GM12878 (cell line): Measurements from ENCODE around the gene MAP2K1. TPM values are rescaled to one million over a fixed set of nuclear protein-coding genes. Genes with fewer than 3 reads are reported as not detected.

Source experiments
- ATAC-seq: fragments of 200-7000 bp; cut with Tn5 transposase; 3 replicates; pipeline ENCODE4 v1.9.1; 2020; ENCODE audit warnings: mild to moderate bottlenecking, moderate library complexity
- BruUV-seq: library from RNA; stranded (reverse); fragments of 400-500 nt; replicated peaks from 2 replicates; lab custom pipeline; 2021; lab: Mats Ljungman, UMichigan
- CTCF ChIA-PET: fragments of 300-600 bp; sonication (Branson Sonifier 250); formaldehyde crosslinking; extraction: SDS; loops from one replicate; lab custom pipeline; 2021; ENCODE audit warnings: inconsistent platforms; lab: Yijun Ruan, JAX
- POLR2A ChIA-PET: fragments of 350-600 bp; formaldehyde crosslinking; extraction: SDS; loops from one replicate; lab custom pipeline; 2021; ENCODE audit warnings: inconsistent platforms; lab: Charles Lee
- RAD21 ChIA-PET: fragments of 300-600 bp; sonication (Branson Sonifier 250); formaldehyde crosslinking; loops from one replicate; lab custom pipeline; 2023; ENCODE audit warnings: antibody characterized with exemption; ENCODE audit not compliant: unreplicated experiment; lab: Charles Lee
- SMC1A ChIA-PET: fragments of 300-600 bp; sonication (Branson Sonifier 250); formaldehyde crosslinking; loops from one replicate; lab custom pipeline; 2023; ENCODE audit not compliant: unreplicated experiment, uncharacterized antibody; lab: Charles Lee
- DNase-seq: peaks from one replicate; pipeline ENCODE4 v3.0.0-alpha.2; 2011; ENCODE audit warnings: low read depth, low spot score
- FAIRE-seq: peaks from 3 replicates; lab custom pipeline; 2011; peaks lifted over from hg19 to GRCh38; lab: Jason Lieb, UNC
- H2AFZ ChIP-seq: 2 replicates; pipeline ENCODE4 v1.6.0; 2011; ENCODE audit warnings: low read depth, low read length, control low read depth; ENCODE audit not compliant: control insufficient read depth
- H3K27ac ChIP-seq: 2 replicates; pipeline ENCODE4 v1.5.1; 2011; ENCODE audit warnings: control low read depth; ENCODE audit not compliant: control insufficient read depth, insufficient read depth
- H3K27me3 ChIP-seq, 2 experiments: replicated peaks in 1 of 2; 2 replicates each; pipeline versions ENCODE4 v1.6.0 to v1.6.1; 2011; ENCODE audit warnings: low read length in 1 of 2; ENCODE audit not compliant: control insufficient read depth in 2 of 2, insufficient read depth in 2 of 2
- H3K36me3 ChIP-seq, 2 experiments: 2 replicates each; pipeline ENCODE4 v1.5.1; 2011; ENCODE audit warnings: low read length in 1 of 2; ENCODE audit not compliant: control insufficient read depth in 2 of 2, insufficient read depth in 2 of 2
- H3K4me1 ChIP-seq: 2 replicates; pipeline ENCODE4 v1.6.1; 2011; ENCODE audit warnings: mild to moderate bottlenecking, low read length, moderate library complexity, mixed read lengths; ENCODE audit not compliant: control insufficient read depth, insufficient read depth
- H3K4me2 ChIP-seq: 2 replicates; pipeline ENCODE4 v1.6.0; 2011; ENCODE audit warnings: control low read depth; ENCODE audit not compliant: control insufficient read depth, insufficient read depth
- H3K4me3 ChIP-seq: fragments of 200-600 bp; sonication (generic); 2 replicates; pipeline ENCODE4 v1.5.1; 2016
- H3K79me2 ChIP-seq: 2 replicates; pipeline ENCODE4 v1.6.0; 2011; ENCODE audit warnings: low read length; ENCODE audit not compliant: control insufficient read depth, insufficient read depth
- H3K9ac ChIP-seq: 2 replicates; pipeline ENCODE4 v1.8.0; 2011; ENCODE audit warnings: low read length, control low read depth, mixed read lengths; ENCODE audit not compliant: control insufficient read depth, insufficient read depth
- H3K9me3 ChIP-seq: replicated peaks from 3 replicates; pipeline ENCODE4 v1.5.1; 2011; ENCODE audit warnings: mild to moderate bottlenecking, low read length; ENCODE audit not compliant: control insufficient read depth, insufficient read depth
- H4K20me1 ChIP-seq: 2 replicates; pipeline ENCODE4 v1.6.0; 2011; ENCODE audit not compliant: control insufficient read depth, insufficient read depth
- EP300 ChIP-seq, 2 experiments: fragments of 150-350 bp in 1 of 2; IDR thresholded peaks; 2 replicates each; pipeline ENCODE4 v1.6.1; 2011 to 2012; ENCODE audit warnings: low read depth in 2 of 2, low read length in 2 of 2, borderline replicate concordance in 1 of 2, improper control_type of control experiment in 1 of 2, inconsistent platforms in 1 of 2; ENCODE audit not compliant: control insufficient read depth in 1 of 2
- FOXM1 ChIP-seq: IDR thresholded peaks from 2 replicates; pipeline ENCODE4 v1.6.1; 2012; ENCODE audit warnings: low read depth, mild to moderate bottlenecking, inconsistent platforms, low read length, moderate library complexity
- IRF3 ChIP-seq: fragments of 450-650 bp; IDR thresholded peaks from 2 replicates; pipeline ENCODE4 v1.6.1; 2014; ENCODE audit warnings: mild to moderate bottlenecking
- KAT2A ChIP-seq: conservative IDR thresholded peaks from 2 replicates; pipeline ENCODE4 v1.6.1; 2011; ENCODE audit warnings: low read depth, low read length; ENCODE audit not compliant: control insufficient read depth
- POLR2AphosphoS5 ChIP-seq: IDR thresholded peaks from 2 replicates; pipeline ENCODE4 v1.6.1; 2011; ENCODE audit warnings: mild to moderate bottlenecking, low read length, inconsistent platforms
- RAD51 ChIP-seq: fragments of 450-650 bp; IDR thresholded peaks from 2 replicates; pipeline ENCODE4 v1.6.1; 2016; ENCODE audit warnings: moderate library complexity, mild to moderate bottlenecking, inconsistent platforms
- SMAD1 ChIP-seq: fragments of 450-650 bp; IDR thresholded peaks from 2 replicates; pipeline ENCODE4 v1.6.1; 2018; ENCODE audit warnings: mild to moderate bottlenecking, low read depth; ENCODE audit not compliant: partially characterized antibody
- TCF3 ChIP-seq: IDR thresholded peaks from 2 replicates; pipeline ENCODE4 v1.6.1; 2012; ENCODE audit warnings: low read depth, mild to moderate bottlenecking, low read length, borderline replicate concordance; ENCODE audit not compliant: insufficient read depth
- ZBED1 ChIP-seq: IDR thresholded peaks from 2 replicates; pipeline ENCODE4 v1.6.1; 2016; ENCODE audit warnings: borderline replicate concordance
- ZZZ3 ChIP-seq: IDR thresholded peaks from 2 replicates; pipeline ENCODE4 v1.6.1; 2011; ENCODE audit warnings: low read depth; ENCODE audit not compliant: control insufficient read depth, insufficient read length
- WGBS: methylation state at CpG from one replicate; pipeline ENCODE4 v1.1.6; 2016; ENCODE audit warnings: low lambda C conversion rate; ENCODE audit not compliant: insufficient replicate concordance, insufficient coverage; ENCODE audit errors: missing lambda C conversion rate; 5-methylcytosine and 5-hydroxymethylcytosine counted together
- in situ Hi-C: fragments of 300-500 bp; cut with MboI; formaldehyde crosslinking; loops from 9 replicates; pipeline ENCODE4 v1.14.3; 2018; ENCODE audit warnings: mixed read lengths
- intact Hi-C: fragments of 100-400 bp; cut with micrococcal nuclease; formaldehyde crosslinking; loops from one replicate; pipeline ENCODE4 v1.14.2; 2022; ENCODE audit not compliant: unreplicated experiment
- polyA plus RNA-seq, 11 experiments: library from polyadenylated mRNA; depleted of rRNA in 4 of 11; unstranded in 6 of 11; stranded (reverse) in 5 of 11; fragments of >200 nt; fragmentation: Nextera tagmentation in 4 of 11; fragmentation: Illumina TruSeq in 1 of 11; extraction: Ambion mirVana in 4 of 11; extraction: Trizol in 1 of 11; gene quantifications; 1 replicate in 1 of 11; 2 replicates in 10 of 11; pipeline versions ENCODE4 v1.2.1 to v1.2.3, GENCODE V29; 2011 to 2016; ENCODE audit warnings: inconsistent platforms in 2 of 11, missing spikeins in 2 of 11, low read depth in 1 of 11
- total RNA-seq, 4 experiments: library from RNA; depleted of rRNA in 3 of 4; stranded (reverse); fragments of >200 nt in 3 of 4; fragmentation: Illumina TruSeq in 1 of 4; extraction: Trizol in 1 of 4; gene quantifications; 2 replicates each; pipeline versions ENCODE4 v1.2.1 to v1.2.3, GENCODE V29; 2013 to 2021

The MAP2K1 gene
- total and polyA plus RNA-seq, 10 of the 15 experiments (the other 5 are each of a cell fraction or from before 2014, with no cell fraction given) = 11.2 to 112 (median 56.6) TPM

GRCh38 chr15:66408675-66409282, 22.1 kb downstream of the MAP2K1 start:
- Histone ChIP-seq H3K9me3 (peaks cover 2% of the 10 kb centered on the region; the same call in 2 of the 3 replicates), H3K4me1 (peaks cover 47% of the 10 kb centered on the region), H3K27me3 (no peaks in the 10 kb centered on the region), H4K20me1 (peaks cover 4% of the 10 kb centered on the region), H3K4me2 (no peak overlapping the region), H3K36me3 (peaks cover 0 to 3% of the 10 kb centered on the region in 2 experiments; a peak in 1 of 4 replicates), H3K79me2 (peaks cover 96% of the 10 kb centered on the region), H3K4me3 (no peak overlapping the region), H3K9ac (no peak overlapping the region), H2AFZ (no peak overlapping the region), H3K27ac (no peak overlapping the region)
- RAD21 ChIA-PET = interaction anchor here (0.9 kb wide), 1 partner anchor 90 kb away, joined by 3 read pairs; no protein-coding TSS in a partner anchor
- DNase-seq (no peak), FAIRE-seq (no peak), ATAC-seq (no peak)
- in situ Hi-C loops = no loop called here
- no TSS peak for BruUV-seq
- POLR2A ChIA-PET = interaction anchor here (1.2 kb wide), 1 partner anchor 16 kb away, joined by 4 read pairs; no protein-coding TSS in a partner anchor
- intact Hi-C loops = no loop called here
- SMC1A ChIA-PET = no interaction called here
- CTCF ChIA-PET = no interaction called here
- no peak for TF ChIP-seq EP300 (IDR thresholded peaks at IDR 0.05; ENCODE audit: borderline replicate concordance in 1 of 2, control insufficient read depth in 1 of 2, low read depth in 2 of 2, low read length in 2 of 2)
- no peak for TF ChIP-seq RAD51
- TF ChIP-seq FOXM1 = no peak
- TF ChIP-seq TCF3 = no peak
- no peak for TF ChIP-seq KAT2A
- TF ChIP-seq ZBED1 = no peak
- TF ChIP-seq IRF3 = no peak
- TF ChIP-seq ZZZ3 = no peak
- TF ChIP-seq POLR2AphosphoS5 = no peak
- TF ChIP-seq SMAD1 = no peak
- WGBS = 95% methylated on average over 8 of the region's 8 CpGs
